ENCODE results near the gene FAN1. TPM values are rescaled to one million over a fixed set of nuclear protein-coding genes. Genes with fewer than 3 reads are reported as not detected.

The FAN1 gene
- polyA plus RNA-seq, 3 donors, result 0.38 to 7.9 (median 0.95) TPM

DNA sequence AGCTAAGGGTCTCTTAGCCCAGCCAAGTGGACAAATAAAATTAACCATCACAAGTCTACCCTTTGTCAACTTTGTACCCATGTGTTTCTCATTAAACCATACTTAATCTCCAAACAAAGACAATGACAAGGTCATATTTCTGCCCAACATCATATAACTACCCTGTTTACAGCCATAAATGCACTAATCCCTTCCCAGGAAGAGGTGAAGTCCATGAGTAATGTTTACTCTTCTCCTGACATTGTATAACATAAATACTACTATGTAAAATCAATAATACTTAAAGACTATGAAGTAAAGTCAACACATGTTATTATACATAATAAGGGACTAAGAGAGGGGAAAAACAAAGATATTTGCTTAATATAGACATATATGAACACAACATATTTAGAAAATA is 38.5 kb upstream of the FAN1 start:
- Mint-ChIP-seq H3K9me3 (peaks cover 0 to 4% (median 0%) of the 10 kb centered on the region in 7 donors), H3K27ac (no peak overlapping the region), H3K4me3 (no peak overlapping the region), H3K27me3 (ENCODE audit: low read depth in 3 of 3) (no peaks in the 10 kb centered on the region), H3K4me1 (no peaks in the 10 kb centered on the region), H3K36me3 (peaks cover 2 to 9% of the 10 kb centered on the region in 2 donors)
- no peaks in the 10 kb centered on the region for H3K27me3 ChIP-seq (ENCODE audit: control insufficient read depth in 2 of 2, insufficient read depth in 2 of 2, low read length in 2 of 2)
- intact Hi-C loops (cut with micrococcal nuclease), result no loop called here
- DNase-seq, result no peak
- H3K4me1 ChIP-seq (ENCODE audit: control insufficient read depth in 1 of 2, insufficient read depth in 2 of 2, low read length in 2 of 2), result no peaks in the 10 kb centered on the region
- no peak overlapping the region for H3K4me3 ChIP-seq (replicated peaks in 1 of 3; ENCODE audit: low read depth in 2 of 3, low read length in 3 of 3)
- no peak overlapping the region for H3K4me2 ChIP-seq (replicated peaks; ENCODE audit: extremely low read depth, low read length, poor library complexity, severe bottlenecking)
- no peak overlapping the region for H2AFZ ChIP-seq (ENCODE audit: insufficient read depth, low read depth, low read length, poor library complexity, severe bottlenecking)
- H4K20me1 ChIP-seq (ENCODE audit: insufficient read depth, low read length), result no peaks in the 10 kb centered on the region
- H3K27ac ChIP-seq (ENCODE audit: low read depth in 1 of 2, low read length in 2 of 2), result no peak overlapping the region
- H3K79me2 ChIP-seq (ENCODE audit: insufficient read depth, low read length), result no peaks in the 10 kb centered on the region
- no peak overlapping the region for H3K9ac ChIP-seq (ENCODE audit: insufficient read depth, low read length, poor library complexity, severe bottlenecking)
- no peaks in the 10 kb centered on the region for H3K9me3 ChIP-seq (replicated peaks in 1 of 2; ENCODE audit: control insufficient read depth in 1 of 2, insufficient read depth in 1 of 2, low read length in 2 of 2)
- H3K36me3 ChIP-seq (replicated peaks in 1 of 2; ENCODE audit: control insufficient read depth in 1 of 2, insufficient read depth in 2 of 2, low read length in 2 of 2), result no peaks in the 10 kb centered on the region
- TF ChIP-seq, protein P1, sequence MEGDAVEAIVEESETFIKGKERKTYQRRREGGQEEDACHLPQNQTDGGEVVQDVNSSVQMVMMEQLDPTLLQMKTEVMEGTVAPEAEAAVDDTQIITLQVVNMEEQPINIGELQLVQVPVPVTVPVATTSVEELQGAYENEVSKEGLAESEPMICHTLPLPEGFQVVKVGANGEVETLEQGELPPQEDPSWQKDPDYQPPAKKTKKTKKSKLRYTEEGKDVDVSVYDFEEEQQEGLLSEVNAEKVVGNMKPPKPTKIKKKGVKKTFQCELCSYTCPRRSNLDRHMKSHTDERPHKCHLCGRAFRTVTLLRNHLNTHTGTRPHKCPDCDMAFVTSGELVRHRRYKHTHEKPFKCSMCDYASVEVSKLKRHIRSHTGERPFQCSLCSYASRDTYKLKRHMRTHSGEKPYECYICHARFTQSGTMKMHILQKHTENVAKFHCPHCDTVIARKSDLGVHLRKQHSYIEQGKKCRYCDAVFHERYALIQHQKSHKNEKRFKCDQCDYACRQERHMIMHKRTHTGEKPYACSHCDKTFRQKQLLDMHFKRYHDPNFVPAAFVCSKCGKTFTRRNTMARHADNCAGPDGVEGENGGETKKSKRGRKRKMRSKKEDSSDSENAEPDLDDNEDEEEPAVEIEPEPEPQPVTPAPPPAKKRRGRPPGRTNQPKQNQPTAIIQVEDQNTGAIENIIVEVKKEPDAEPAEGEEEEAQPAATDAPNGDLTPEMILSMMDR (IDR thresholded peaks at IDR 0.05), result no peak

DNA sequence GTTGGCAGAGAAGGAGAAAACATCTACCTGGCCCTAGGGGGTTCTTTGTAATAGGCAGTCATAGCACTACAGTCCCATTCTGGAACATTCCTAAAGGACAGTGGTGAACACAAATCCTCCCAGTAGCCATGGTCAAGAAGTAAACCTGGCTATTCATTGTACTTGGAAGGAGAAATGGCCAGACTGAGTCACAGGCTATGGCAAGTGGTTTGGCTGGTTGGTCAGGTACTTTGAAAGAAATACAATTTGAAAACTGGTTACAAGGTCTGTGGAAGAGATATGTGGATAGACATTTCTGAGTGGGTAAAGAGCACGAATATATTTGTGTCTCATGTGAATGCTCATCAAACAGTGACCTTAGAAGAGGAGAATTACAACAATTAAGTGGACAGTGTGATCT is 33.0 kb upstream of the FAN1 start:
- 83% methylated on average over 1 of the region's 1 CpG for WGBS (ENCODE audit: insufficient coverage)
- H2AFZ ChIP-seq (ENCODE audit: insufficient read depth, low read depth, low read length, poor library complexity, severe bottlenecking), result no peak overlapping the region
- H3K4me1 ChIP-seq (ENCODE audit: control insufficient read depth in 1 of 2, insufficient read depth in 2 of 2, low read length in 2 of 2), result no peaks in the 10 kb centered on the region
- H3K4me3 Mint-ChIP-seq, result no peak overlapping the region
- no peaks in the 10 kb centered on the region for H4K20me1 ChIP-seq (ENCODE audit: insufficient read depth, low read length)
- no peak overlapping the region for H3K4me2 ChIP-seq (replicated peaks; ENCODE audit: extremely low read depth, low read length, poor library complexity, severe bottlenecking)
- no peak for DNase-seq
- no peak overlapping the region for H3K9ac ChIP-seq (ENCODE audit: insufficient read depth, low read length, poor library complexity, severe bottlenecking)
- no peaks in the 10 kb centered on the region for H3K4me1 Mint-ChIP-seq
- H3K9me3 Mint-ChIP-seq, result peaks cover 0 to 7% (median 2%) of the 10 kb centered on the region in 7 donors
- TF ChIP-seq, protein P1 (IDR thresholded peaks at IDR 0.05), result no peak
- no peak overlapping the region for H3K27ac Mint-ChIP-seq
- no peaks in the 10 kb centered on the region for H3K27me3 ChIP-seq (ENCODE audit: control insufficient read depth in 2 of 2, insufficient read depth in 2 of 2, low read length in 2 of 2)
- no peaks in the 10 kb centered on the region for H3K79me2 ChIP-seq (ENCODE audit: insufficient read depth, low read length)
- intact Hi-C loops (cut with micrococcal nuclease), result no loop called here
- no peak overlapping the region for H3K27ac ChIP-seq (ENCODE audit: low read depth in 1 of 2, low read length in 2 of 2)
- no peaks in the 10 kb centered on the region for H3K27me3 Mint-ChIP-seq (ENCODE audit: low read depth in 3 of 3)
- H3K9me3 ChIP-seq (replicated peaks in 1 of 2; ENCODE audit: control insufficient read depth in 1 of 2, insufficient read depth in 1 of 2, low read length in 2 of 2), result no peaks in the 10 kb centered on the region
- no peaks in the 10 kb centered on the region for H3K36me3 ChIP-seq (replicated peaks in 1 of 2; ENCODE audit: control insufficient read depth in 1 of 2, insufficient read depth in 2 of 2, low read length in 2 of 2)
- H3K36me3 Mint-ChIP-seq, result peaks cover 0 to 13% of the 10 kb centered on the region in 2 donors
- no peak overlapping the region for H3K4me3 ChIP-seq (replicated peaks in 1 of 3; ENCODE audit: low read depth in 2 of 3, low read length in 3 of 3)

All from CD14-positive monocyte (primary cell).